Measurements from ENCODE around the gene PTDSS2. TPM values are rescaled to one million over a fixed set of nuclear protein-coding genes. Genes with fewer than 3 reads are reported as not detected.

The PTDSS2 gene
- total and polyA plus RNA-seq, 2 of the 4 experiments (the other 2 are of a cell fraction): 23.5 to 26.6 TPM

GRCh38 chr11:417652-418342 lies 32.3 kb upstream of the PTDSS2 start:
- no peaks in the 10 kb centered on the region for H4K20me1 ChIP-seq (ENCODE audit: insufficient read depth, low read length)
- intact Hi-C loops (cut with micrococcal nuclease): no loop called here
- no peak overlapping the region for H3K18ac ChIP-seq (ENCODE audit: low read depth, low read length)
- no peak overlapping the region for H4K5ac ChIP-seq (ENCODE audit: low read depth, low read length)
- no peak overlapping the region for H3K4me3 ChIP-seq (ENCODE audit: insufficient read depth, low read depth, low read length)
- no peaks in the 10 kb centered on the region for H3K79me1 ChIP-seq (ENCODE audit: low read depth in 1 of 2, low read length in 2 of 2)
- H3K4me1 ChIP-seq (ENCODE audit: control insufficient read depth, insufficient read depth, low read length): peaks cover 14% of the 10 kb centered on the region
- POLR2A ChIA-PET (ENCODE audit: unreplicated experiment): no interaction called here
- WGBS, 2 experiments (ENCODE audit: extremely low coverage in 2 of 2, insufficient read length in 1 of 2): 50% methylated on average over 10 of the region's 19 CpGs; no CpG with 5 or more reads in 1 of the 2 experiments
- no peak overlapping the region for H2BK5ac ChIP-seq (ENCODE audit: low read depth, low read length, poor library complexity, severe bottlenecking)
- H3K56ac ChIP-seq (ENCODE audit: extremely low read depth, insufficient read depth, low read length): no peak overlapping the region
- no TSS peak for BruUV-seq (replicated peaks)
- H3K9ac ChIP-seq (ENCODE audit: low read depth, low read length): no peak overlapping the region
- CTCF ChIA-PET: no interaction called here
- H3K27ac ChIP-seq (ENCODE audit: insufficient read depth, low read length): no peak overlapping the region
- in situ Hi-C loops (cut with MboI; ENCODE audit: low sequenced_read_pairs): no loop called here
- H3K14ac ChIP-seq (replicated peaks; ENCODE audit: low read depth, low read length): no peak overlapping the region
- no peak overlapping the region for H4K8ac ChIP-seq (ENCODE audit: low read depth in 2 of 2, low read length in 2 of 2)
- dilution Hi-C loops (cut with HindIII; ENCODE audit: low sequenced_read_pairs, unreplicated experiment): no loop called here
- H3K27me3 ChIP-seq (ENCODE audit: control insufficient read depth, insufficient read depth, low read length): peaks cover 38% of the 10 kb centered on the region
- DNase-seq (no peak), ATAC-seq (ENCODE audit: low read depth) (no peak)
- H2AK5ac ChIP-seq (ENCODE audit: low read depth, low read length): no peak overlapping the region
- no peak overlapping the region for H2BK120ac ChIP-seq (ENCODE audit: low read depth, low read length)
- 0 out of 2 replicates have a peak, but pooled peaks cover 5% of the 10 kb centered on the region for H3K9me1 ChIP-seq (ENCODE audit: insufficient read depth, low read length)
- TF ChIP-seq MXI1 (IDR thresholded peaks at IDR 0.05; ENCODE audit: borderline replicate concordance, low read depth, low read length): no peak
- no peak for TF ChIP-seq BHLHE40 (IDR thresholded peaks at IDR 0.05; ENCODE audit: low read depth, low read length)
- TF ChIP-seq MAZ (IDR thresholded peaks at IDR 0.05; ENCODE audit: borderline replicate concordance, low read depth, low read length): no peak
- TF ChIP-seq ELK1 (IDR thresholded peaks at IDR 0.05; ENCODE audit: borderline replicate concordance, low read depth, low read length): no peak
- TF ChIP-seq MAFK (IDR thresholded peaks at IDR 0.05; ENCODE audit: low read depth, low read length): no peak
- no peak for TF ChIP-seq NFE2L2 (IDR thresholded peaks at IDR 0.05; ENCODE audit: low read depth, low read length)
- no peak for TF ChIP-seq USF2 (IDR thresholded peaks at IDR 0.05; ENCODE audit: low read depth, low read length)
- no peak for TF ChIP-seq SMC3 (IDR thresholded peaks at IDR 0.05; ENCODE audit: low read depth, low read length)
- no peak for TF ChIP-seq CEBPB (IDR thresholded peaks at IDR 0.05; ENCODE audit: low read depth, low read length)
- TF ChIP-seq RAD21 (IDR thresholded peaks at IDR 0.05; ENCODE audit: low read length): no peak
- TF ChIP-seq FOS (IDR thresholded peaks at IDR 0.05; ENCODE audit: low read depth, low read length): no peak
- no peak for TF ChIP-seq RCOR1 (IDR thresholded peaks at IDR 0.05; ENCODE audit: insufficient replicate concordance, low read length)
- no peak for TF ChIP-seq CHD1 (IDR thresholded peaks at IDR 0.05; ENCODE audit: low read depth, low read length)
- no peak for TF ChIP-seq RFX5 (IDR thresholded peaks at IDR 0.05; ENCODE audit: low read depth, low read length)
- TF ChIP-seq POLR2A (IDR thresholded peaks at IDR 0.05; ENCODE audit: low read depth, low read length): no peak
- no peak for TF ChIP-seq CTCF (conservative IDR thresholded peaks at IDR 0.05; ENCODE audit: low read depth, low read length)
- H3K23ac ChIP-seq (ENCODE audit: low read depth, low read length): no peak overlapping the region
- H3K36me3 ChIP-seq (ENCODE audit: control insufficient read depth, insufficient read depth, low read length): no peaks in the 10 kb centered on the region
- no peak overlapping the region for H3K4me2 ChIP-seq (ENCODE audit: low read depth, low read length)
- no peaks in the 10 kb centered on the region for H3K9me3 ChIP-seq (ENCODE audit: control insufficient read depth, insufficient read depth, low read length)
- H2BK15ac ChIP-seq (ENCODE audit: low read depth, low read length): no peak overlapping the region
- no peak overlapping the region for H4K91ac ChIP-seq (ENCODE audit: insufficient read depth, low read depth, low read length)
- no peak overlapping the region for H2AK9ac ChIP-seq (replicated peaks; ENCODE audit: low read depth, low read length, poor library complexity)
- H3K4ac ChIP-seq (ENCODE audit: low read depth, low read length): no peak overlapping the region
- H2BK20ac ChIP-seq (ENCODE audit: low read depth, low read length): no peak overlapping the region
- H2AFZ ChIP-seq (replicated peaks; ENCODE audit: low read length, poor library complexity): no peak overlapping the region
